HG03045 (cell line): ENCODE results near the gene ROBO1.
"Not testable (repeated sequence)": the region's sequence is repeated elsewhere in the genome, so short reads cannot be mapped to it uniquely, and the experiment has no call there.

ENCODE experiments used
- ATAC-seq: cut with Tn5 transposase; IDR thresholded peaks from one replicate; pipeline ENCODE4 v1.9.1; 2021; ENCODE audit warnings: mild to moderate bottlenecking, moderate library complexity; ENCODE audit not compliant: unreplicated experiment

The ROBO1 gene

GRCh38 chr3:79767905-79768267 is at the start of gene ROBO1:
Gene ROBO1 (minus strand): TSS chr3:79767998.
- no peak for ATAC-seq

GRCh38 chr3:79817224-79817623 is 49.4 kb upstream of the ROBO1 start:
- no peak for ATAC-seq

- ATAC-seq: no peak
These were observed 47.7 kb upstream of the ROBO1 start for GRCh38 chr3:79815478-79815877.

- no peak for ATAC-seq
These were observed 42.8 kb upstream of the ROBO1 start for GRCh38 chr3:79810581-79810980.

- no peak for ATAC-seq
These were observed 42.3 kb upstream of the ROBO1 start for GRCh38 chr3:79810092-79810491.

GRCh38 chr3:79809106-79809505 is 41.3 kb upstream of the ROBO1 start:
- ATAC-seq: no peak

- ATAC-seq: no peak
These were observed 40.7 kb upstream of the ROBO1 start for GRCh38 chr3:79808515-79808914.

GRCh38 chr3:79790177-79790576 is 22.4 kb upstream of the ROBO1 start:
- ATAC-seq: not testable (repeated sequence)

- no peak for ATAC-seq
These were observed 5.5 kb upstream of the ROBO1 start for GRCh38 chr3:79773291-79773690.

- no peak for ATAC-seq
These were observed 1.4 kb upstream of the ROBO1 start for GRCh38 chr3:79769229-79769628.

GRCh38 chr3:79767194-79767904 is 449 bp downstream of the ROBO1 start:
- ATAC-seq: no peak

- ATAC-seq: no peak
These were observed 1.2 kb downstream of the ROBO1 start for GRCh38 chr3:79766496-79767193.

- no peak for ATAC-seq
These were observed 1.9 kb downstream of the ROBO1 start for GRCh38 chr3:79765911-79766310.

- no peak for ATAC-seq
These were observed 6.4 kb downstream of the ROBO1 start for GRCh38 chr3:79761441-79761840.

GRCh38 chr3:79751703-79752102 is 16.1 kb downstream of the ROBO1 start:
- ATAC-seq: no peak

- no peak for ATAC-seq
These were observed 30.3 kb downstream of the ROBO1 start for GRCh38 chr3:79737530-79737929.

GRCh38 chr3:79729096-79729495 is 38.7 kb downstream of the ROBO1 start:
- no peak for ATAC-seq

- ATAC-seq: no peak
These were observed 41.0 kb downstream of the ROBO1 start for GRCh38 chr3:79726786-79727185.

GRCh38 chr3:79724206-79724605 is 43.6 kb downstream of the ROBO1 start:
- ATAC-seq: no peak

- ATAC-seq: no peak
These were observed 77.7 kb downstream of the ROBO1 start for GRCh38 chr3:79690072-79690471.

GRCh38 chr3:79685108-79685507 is 82.7 kb downstream of the ROBO1 start:
- ATAC-seq: no peak

GRCh38 chr3:79684041-79684440 is 83.8 kb downstream of the ROBO1 start:
- ATAC-seq: no peak

- no peak for ATAC-seq
These were observed 95.1 kb downstream of the ROBO1 start for GRCh38 chr3:79672731-79673130.
